GM19023 (cell line): ENCODE results near the gene SLC31A2.
A peak's percentile ranks its signal among the peaks of the same experiment; 100 is the strongest.
"Not testable (repeated sequence)": the region's sequence is repeated elsewhere in the genome, so short reads cannot be mapped to it uniquely, and the experiment has no call there.

Experiments
- ATAC-seq: cut with Tn5 transposase; IDR thresholded peaks from one replicate; pipeline ENCODE4 v1.9.1; 2021; ENCODE audit warnings: mild to moderate bottlenecking, moderate library complexity; ENCODE audit not compliant: unreplicated experiment

SLC31A2 gene

GRCh38 chr9:113149561-113149960, 1.2 kb upstream of the SLC31A2 start:
- not testable (repeated sequence) for ATAC-seq

DNA sequence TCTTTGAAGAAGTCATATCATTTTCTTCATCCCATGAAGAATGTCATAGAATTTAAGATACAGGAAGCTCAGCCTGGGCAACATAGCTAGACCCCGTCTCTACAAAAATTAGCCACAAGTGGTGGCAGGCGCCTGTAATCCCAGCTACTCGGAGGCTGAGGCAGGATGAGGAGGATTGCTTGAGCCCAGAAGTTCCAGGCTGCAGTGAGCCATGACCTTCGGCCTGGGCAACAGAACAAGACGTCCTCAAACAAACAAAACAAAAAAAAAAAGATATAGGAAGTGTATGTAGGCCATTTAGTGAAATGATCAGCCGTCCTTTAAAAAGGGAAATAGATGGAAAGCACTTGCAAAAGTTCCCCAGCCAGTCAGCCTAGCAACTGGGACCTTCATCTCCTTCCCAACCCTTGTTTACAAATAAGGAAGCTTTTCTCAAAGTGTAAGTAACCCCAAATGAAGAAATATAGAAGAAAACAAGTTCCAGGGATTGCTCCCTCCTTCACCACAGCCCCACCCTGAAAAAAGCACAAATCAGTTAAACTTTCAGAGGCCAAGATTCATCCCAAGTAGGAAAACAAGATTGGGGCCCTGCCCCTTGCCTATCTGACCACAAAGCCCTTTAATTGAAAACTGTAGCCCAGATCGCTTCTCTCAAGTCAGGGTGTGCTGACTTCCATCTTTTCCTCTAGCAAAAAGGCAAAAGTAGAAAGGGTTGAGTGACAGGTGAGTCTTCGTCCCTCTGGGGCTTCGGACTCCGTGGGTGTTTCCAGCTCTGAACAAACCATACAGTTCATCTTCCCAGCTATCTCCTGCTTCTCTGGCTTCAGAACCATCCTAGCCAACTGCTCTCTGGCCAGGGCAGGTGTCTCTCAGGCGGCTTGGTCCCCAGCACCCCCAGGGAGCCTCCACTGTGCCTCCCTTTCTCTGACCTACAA, 1.2 kb downstream of the SLC31A2 start:
- ATAC-seq, result no peak

GRCh38 chr9:113152699-113153098, 1.9 kb downstream of the SLC31A2 start:
- ATAC-seq, result no peak

GRCh38 chr9:113153599-113153998, 2.8 kb downstream of the SLC31A2 start:
- ATAC-seq, result no peak

GRCh38 chr9:113154471-113154870, 3.7 kb downstream of the SLC31A2 start:
- no peak for ATAC-seq

GRCh38 chr9:113154946-113155345, 4.1 kb downstream of the SLC31A2 start:
- ATAC-seq, result no peak

DNA sequence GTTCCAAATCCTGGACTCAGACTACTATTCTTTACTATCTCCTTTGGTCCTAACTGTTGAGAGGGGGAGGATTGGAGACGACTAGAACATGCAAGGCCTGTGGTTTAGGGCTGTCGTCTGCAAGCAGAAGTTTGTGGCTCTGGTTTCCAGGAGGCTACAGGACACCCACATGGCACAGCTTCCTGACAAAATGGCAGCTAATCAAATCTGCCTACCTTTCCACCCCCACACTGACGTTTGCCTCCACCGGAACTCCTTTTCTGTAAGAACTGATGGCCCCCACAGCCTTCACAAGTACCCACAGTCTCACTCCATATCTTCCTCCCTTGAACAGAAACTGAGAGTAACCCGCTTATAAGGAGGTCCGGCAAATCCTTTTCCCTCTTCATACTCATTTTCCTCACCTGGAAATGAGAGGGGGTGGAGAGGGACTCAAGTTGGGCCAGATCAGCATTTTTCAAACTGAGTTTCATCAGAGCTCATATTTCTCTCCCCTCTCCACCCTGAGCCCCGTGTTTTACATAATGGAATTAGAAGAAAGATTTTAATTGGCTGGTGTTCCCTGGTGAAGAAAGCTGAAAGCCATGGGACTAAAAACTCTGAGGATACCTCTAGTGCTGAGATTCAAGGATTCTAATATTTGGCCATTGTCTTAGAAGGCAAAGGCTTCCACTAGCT, 5.2 kb downstream of the SLC31A2 start:
- ATAC-seq, result no peak

DNA sequence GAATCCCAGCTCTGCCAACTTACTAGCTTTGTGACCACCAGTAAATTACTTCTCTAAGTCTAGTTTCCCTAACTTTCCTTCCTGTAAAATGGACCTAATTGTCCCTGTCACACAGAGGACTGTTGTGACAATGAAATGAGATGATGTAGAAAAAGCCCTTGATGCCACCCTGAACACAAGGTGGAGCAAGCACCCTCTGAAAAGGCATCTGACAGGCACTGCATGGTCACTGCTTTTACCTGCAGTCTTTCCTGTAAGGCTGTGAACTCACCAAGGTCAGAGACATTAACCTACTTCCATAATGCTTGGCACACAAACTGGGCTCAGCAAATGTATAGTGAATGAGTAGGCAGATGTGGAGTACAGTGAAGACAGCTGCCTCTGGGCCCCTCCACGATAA, 6.1 kb downstream of the SLC31A2 start:
- ATAC-seq, result no peak

GRCh38 chr9:113158446-113158845, 7.6 kb downstream of the SLC31A2 start:
- ATAC-seq, result no peak

DNA sequence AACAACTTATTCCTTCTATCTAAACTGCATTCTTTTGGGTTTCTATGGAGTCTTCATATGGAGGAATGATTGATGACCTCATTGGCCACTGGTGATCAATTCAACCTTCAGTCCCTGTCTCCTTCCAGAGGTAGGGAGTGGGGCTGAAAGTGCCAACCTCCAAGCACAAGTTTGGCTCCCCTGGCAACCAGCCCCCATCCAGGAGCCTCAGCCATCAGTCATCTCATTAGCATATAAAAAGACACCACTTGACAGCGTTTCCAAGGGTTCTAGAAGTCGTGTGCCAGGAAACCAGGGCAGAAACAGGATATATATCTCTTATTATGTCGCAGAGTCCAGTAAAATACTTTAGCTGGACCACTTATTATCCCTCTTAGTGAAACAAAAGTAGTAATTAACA, 9.8 kb downstream of the SLC31A2 start:
- ATAC-seq, result no peak

DNA sequence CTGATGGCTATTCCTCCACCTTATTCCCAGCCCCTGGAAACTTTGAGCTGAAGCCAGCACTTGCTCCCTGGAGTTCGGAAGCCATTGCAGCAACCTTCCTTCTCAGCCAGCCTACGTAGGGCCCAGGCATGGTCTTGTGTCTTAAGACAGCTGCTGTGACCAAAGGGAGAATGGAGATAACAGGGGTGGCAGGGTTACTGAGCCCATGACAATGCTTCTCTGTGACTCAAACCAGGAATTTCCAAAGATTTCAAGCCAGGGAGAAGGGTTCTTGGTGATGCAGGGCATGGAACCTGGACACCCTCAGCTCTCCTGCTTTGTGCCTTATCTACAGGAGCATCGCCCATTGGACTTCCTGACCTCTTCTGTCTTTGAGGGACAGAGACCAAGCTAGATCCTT, 12.2 kb downstream of the SLC31A2 start:
- no peak for ATAC-seq

DNA sequence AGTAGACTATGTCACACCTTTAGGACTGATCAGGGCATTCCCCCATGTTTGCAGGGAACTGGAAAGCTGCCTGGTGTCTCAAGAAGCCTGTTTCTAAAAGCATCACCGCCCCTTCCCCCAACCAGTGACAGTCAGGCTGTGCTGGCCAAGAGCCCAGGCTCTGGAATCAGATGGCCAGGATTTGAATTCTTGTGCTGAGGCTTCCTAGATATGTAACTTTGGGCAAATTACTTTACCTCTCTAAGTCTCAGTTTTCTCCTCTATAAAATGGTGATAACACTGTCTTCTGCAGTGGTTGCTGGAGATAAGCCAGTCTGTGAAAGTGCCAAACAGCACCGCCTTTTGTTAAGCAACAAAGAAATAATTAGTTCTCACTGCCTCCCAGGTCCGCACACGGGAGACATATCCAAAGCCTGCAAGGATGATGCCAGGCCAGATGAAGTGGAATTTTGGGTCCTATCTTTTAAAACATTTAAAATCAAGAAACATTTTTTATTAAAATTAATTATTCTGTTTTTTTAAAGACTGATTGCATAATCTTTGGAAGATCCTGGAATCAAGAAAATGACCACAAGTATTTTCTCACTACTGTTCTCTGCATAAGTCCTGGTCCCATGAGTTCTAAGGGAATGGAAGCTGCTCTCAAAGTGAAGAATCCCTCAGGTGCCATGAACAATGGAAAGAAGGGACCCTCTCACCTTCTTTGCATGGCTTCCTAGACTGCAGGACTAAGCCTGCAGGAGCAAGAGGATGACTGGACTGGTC, 13.9 kb downstream of the SLC31A2 start:
- no peak for ATAC-seq

DNA sequence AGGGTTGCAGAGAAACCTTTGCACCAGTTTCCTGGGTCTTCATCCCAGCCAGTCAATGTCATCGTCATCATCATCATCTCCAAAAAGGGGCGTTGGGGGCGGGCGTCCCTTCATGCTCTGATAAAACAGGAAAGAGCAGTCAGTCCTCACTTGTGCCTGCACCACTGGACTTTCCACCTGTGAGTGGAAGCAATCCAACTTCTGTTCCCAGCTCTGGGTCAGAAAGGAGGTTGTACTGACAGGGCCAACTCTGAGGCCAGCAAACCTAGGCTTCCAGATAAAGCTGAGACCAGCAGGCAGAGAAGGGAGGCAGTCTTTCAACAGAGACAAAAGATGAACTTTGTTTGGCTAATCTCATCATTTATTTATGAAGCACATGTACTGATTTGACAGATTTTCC, 15.2 kb downstream of the SLC31A2 start:
- no peak for ATAC-seq

DNA sequence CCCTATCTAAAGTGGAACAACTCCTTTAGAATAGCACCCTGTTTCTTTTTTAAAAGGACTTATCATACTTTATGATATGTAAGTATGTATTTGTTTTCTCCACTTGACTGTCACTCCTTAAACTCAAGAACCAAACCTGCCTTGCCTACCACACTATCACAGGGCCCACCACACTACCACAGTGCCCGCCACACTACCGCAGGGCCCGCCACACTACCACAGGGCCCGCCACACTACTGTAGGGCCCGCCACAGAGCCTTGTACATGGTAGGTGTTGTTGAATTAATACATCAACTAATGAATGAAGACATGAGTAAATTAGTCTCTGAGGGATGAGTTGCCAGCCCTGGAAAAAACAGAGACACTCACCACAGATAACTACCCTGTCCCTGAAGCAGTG, 18.0 kb downstream of the SLC31A2 start:
- ATAC-seq, result no peak

- ATAC-seq, result no peak
These were observed 22.5 kb downstream of the SLC31A2 start for GRCh38 chr9:113173341-113173740.

DNA sequence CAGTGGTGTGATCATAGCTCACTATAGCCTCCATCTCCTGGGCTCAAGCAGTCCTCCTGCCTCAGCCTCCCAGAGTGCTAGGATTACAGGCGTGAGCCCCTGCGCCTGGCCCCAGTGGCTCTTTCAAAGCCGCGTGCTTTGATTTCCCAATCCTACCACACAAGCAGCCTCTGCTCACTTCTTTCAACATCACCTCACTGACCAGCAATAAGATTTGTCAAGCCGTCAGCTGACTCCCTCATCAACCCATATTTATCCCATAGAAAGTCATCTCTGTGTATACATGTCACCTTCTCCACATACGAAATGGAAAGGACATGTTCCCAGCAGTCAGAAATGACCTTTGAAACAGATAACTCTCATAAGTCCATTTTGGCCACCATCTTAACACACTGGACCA, 26.0 kb downstream of the SLC31A2 start:
- ATAC-seq, result no peak

GRCh38 chr9:113177251-113177650, 26.4 kb downstream of the SLC31A2 start:
- no peak for ATAC-seq

DNA sequence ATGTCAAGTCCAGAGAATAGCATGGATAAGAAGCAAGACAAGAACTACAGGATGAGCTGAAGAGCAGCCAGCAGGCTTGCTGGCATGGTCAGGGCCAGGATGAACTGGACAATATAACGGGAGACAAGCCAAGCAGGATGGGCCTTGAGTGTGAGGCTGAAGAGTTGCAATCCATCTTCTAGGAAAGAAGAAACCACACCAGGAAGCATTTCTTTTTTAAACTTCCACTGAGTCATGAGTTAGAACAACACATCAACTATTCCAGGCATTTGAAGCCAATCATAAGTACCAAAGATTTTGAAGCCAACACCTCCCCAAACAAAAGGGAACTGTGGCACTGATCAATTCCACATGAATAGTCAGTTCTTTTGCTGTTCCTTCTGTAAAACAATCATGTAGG, 27.3 kb downstream of the SLC31A2 start:
- ATAC-seq, result no peak

- peak; percentile 55 for ATAC-seq
These were observed 29.0 kb downstream of the SLC31A2 start for GRCh38 chr9:113179839-113180238.

GRCh38 chr9:113181165-113181564, 30.4 kb downstream of the SLC31A2 start:
- ATAC-seq, result no peak

GRCh38 chr9:113183956-113184488, 33.2 kb downstream of the SLC31A2 start:
- no peak for ATAC-seq
